Airway epithelial cell (primary cell): ENCODE results near the gene DBF4B. TPM values are rescaled to one million over a fixed set of nuclear protein-coding genes. Genes with fewer than 3 reads are reported as not detected.

Source experiments
- total RNA-seq: library from RNA; depleted of rRNA; stranded (reverse); fragments of >200 nt; gene quantifications from 2 replicates; pipeline ENCODE4 v1.2.3, GENCODE V29; 2015

The DBF4B gene, protein sequence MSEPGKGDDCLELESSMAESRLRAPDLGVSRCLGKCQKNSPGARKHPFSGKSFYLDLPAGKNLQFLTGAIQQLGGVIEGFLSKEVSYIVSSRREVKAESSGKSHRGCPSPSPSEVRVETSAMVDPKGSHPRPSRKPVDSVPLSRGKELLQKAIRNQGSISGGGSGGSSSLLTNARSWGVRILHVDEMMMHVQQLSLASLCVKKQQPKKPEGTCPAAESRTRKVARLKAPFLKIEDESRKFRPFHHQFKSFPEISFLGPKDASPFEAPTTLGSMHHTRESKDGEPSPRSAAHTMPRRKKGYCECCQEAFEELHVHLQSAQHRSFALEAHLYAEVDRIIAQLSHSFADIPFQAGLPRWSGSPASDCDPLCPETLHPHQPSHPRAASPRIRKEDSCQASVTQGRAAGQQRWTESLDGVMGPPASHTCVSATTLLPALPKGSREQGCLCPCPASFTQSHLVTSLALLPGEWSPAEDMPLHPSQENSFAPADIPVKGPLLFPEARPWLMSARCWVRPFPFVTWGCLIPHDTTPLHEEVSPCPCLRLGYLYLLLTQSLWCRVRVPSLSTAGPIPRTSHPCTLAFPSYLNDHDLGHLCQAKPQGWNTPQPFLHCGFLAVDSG
- 4.4 and 6.0 TPM in 2 replicates for total RNA-seq

DNA sequence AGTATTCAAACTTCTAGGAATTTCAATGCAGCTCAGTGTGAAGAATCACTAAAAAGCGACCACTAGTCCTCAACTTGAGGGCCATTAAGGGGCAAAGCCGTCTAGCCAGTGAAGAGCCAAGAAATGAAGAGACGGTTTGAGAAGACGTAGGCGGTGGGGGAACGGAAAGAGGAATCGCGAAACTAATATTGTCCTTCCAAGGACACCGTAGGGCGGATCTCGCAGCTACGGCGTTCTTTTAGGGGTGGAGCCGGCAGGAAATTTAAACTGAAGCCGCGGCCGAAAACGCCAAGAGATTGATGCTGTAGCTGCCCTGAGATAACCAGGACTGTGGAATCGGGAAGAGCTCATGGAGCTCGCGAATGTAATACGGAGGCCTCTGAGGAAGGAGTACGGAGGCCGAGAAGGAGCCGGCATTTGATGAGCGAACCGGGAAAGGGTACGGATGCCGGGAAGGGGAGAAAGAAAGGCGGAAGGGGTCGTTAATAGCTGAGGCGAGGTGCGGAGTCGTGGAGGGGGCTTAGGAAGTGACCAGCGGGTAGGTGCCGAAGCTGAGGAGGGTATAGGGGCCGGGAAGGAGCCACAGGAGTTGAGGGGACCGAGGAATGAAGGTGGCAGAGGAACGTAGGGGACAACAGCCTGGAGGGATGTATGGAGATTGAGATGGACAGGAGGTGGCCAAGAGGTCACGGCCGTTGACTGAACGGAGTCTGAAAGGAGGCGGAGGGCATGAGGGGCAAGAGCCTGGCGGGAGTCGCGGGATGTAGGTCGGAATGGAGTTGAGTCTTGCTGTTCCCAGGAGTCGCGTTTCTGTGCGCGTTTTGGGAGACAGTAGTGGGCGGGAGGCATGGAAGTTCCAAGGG lies at the start of gene DBF4B:
Gene DBF4B, plus strand, starts transcription at position 265 of the 863 bp plus-strand sequence. Its CDS starts 156 bp downstream, at position 421.

DNA sequence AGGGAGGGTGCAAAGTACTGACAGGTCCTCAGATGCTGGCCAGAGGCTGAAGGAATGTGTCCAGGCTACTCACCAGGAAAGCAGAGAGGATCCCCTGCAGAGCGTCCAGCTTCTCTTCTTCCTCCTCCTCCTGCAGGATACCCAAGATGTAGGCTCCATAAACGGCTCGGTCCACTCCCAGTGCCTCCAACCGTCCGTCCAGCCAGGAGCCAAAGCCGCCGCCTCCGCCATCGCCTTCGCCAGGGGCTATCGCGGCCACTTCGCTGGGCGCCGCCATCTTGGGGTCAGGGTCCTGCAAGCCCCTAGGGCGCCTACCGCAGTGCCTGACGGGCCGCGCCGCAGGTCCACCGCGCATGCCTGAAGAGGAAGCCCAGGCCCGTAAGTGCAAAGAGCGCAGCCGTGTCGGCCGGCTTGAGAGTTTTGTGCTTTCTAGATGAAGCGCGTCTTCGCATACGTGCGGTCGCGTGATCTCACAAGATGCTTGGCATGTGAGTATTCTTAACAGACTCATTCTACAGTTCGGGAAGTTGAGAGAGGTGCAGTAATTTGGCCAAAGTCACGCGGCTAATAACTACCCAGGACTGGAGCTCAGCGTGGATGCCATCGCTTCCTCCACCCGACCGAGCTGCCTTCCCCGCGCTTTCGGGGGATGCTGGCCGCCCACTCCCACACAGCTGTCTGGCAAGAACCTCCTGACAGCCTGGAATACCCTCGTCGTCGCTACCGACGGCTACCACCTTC lies 18.8 kb upstream of the DBF4B start, which contains the start of gene CCDC43:
Gene CCDC43, minus strand, starts transcription at position 300 of the 741 bp plus-strand sequence. Its CDS starts 23 bp downstream, at position 277.

DNA sequence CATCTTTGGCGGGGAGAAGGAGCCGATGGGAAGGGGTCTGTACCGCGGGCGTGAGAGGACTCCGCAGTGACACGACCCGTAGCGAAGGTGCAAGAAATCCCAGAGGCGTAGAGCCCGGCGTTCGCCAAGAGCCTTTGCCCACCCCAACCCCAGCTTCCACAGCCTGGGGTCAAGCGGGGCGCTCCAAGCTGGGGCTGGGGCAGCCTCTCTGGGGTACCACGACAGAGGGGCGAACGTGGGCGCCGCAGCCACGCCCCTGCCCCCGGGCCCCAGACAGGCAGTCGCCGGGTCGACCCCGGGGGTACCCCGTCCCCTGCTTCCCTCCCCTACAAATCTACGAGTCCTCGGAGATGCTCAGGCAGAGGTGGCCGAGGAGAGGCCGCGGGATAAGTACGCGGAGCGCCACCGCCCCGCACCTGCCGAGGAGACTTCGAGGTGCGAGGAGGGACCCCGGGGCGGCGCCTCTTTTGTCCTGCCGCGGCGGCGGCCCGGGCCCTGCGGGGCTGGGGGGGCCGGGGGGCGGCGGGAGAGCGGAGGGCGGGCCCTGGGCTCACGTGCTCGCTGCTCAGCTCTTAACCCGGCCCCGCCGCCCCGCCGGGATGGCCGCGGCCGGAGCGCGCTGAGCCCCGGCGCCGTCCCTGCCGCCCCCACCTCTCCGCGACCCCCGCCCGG lies 50.1 kb downstream of the DBF4B start, which contains the start of gene ADAM11:
Gene ADAM11, plus strand, starts transcription at position 575 of the 672 bp plus-strand sequence. CDS start 212 bp downstream, outside the sequence.

Other genes starting within 250 kb of the DBF4B start
- gene GPATCH8, start 205.3 kb upstream of the DBF4B start, total RNA-seq, result 10.6 and 17.9 TPM in 2 replicates
- gene FZD2, start 151.2 kb upstream of the DBF4B start, total RNA-seq, result 3.3 and 4.6 TPM in 2 replicates
- 0.19 and 0.28 TPM in 2 replicates for gene MEIOC, start 52.2 kb upstream of the DBF4B start, total RNA-seq
- gene CCDC43, start 18.9 kb upstream of the DBF4B start, total RNA-seq, result 27.4 and 27.9 TPM in 2 replicates
- 0.07 and 2.6 TPM in 2 replicates for gene ADAM11, start 50.3 kb downstream of the DBF4B start, total RNA-seq
- 9.6 and 10.3 TPM in 2 replicates for gene GJC1, start 121.6 kb downstream of the DBF4B start, total RNA-seq
- not detected in 2 replicates for gene HIGD1B, start 139.2 kb downstream of the DBF4B start, total RNA-seq
- 72.9 and 93.6 TPM in 2 replicates for gene EFTUD2, start 190.8 kb downstream of the DBF4B start, total RNA-seq
- gene GFAP, start 206.8 kb downstream of the DBF4B start, total RNA-seq, result 0.05 TPM in 1 of 2 replicates, not detected in the other
- 10.4 and 15.2 TPM in 2 replicates for gene KIF18B, start 239.1 kb downstream of the DBF4B start, total RNA-seq